Measurements from ENCODE around the gene COMT.

Gene COMT

GRCh38 chr22:19991395-19991644 lies 49.7 kb downstream of the COMT start:
- no peak for FAIRE-seq

GRCh38 chr22:19991645-19992451 lies 50.3 kb downstream of the COMT start:
- TF ChIP-seq POLR2AphosphoS5 (IDR thresholded peaks at IDR 0.05; ENCODE audit: low read depth, low read length) (no peak), POLR2A (IDR thresholded peaks at IDR 0.05; ENCODE audit: low read depth, low read length) (no peak), TAF1 (IDR thresholded peaks at IDR 0.05; ENCODE audit: borderline replicate concordance, low read depth, low read length) (no peak)
- no peak for DNase-seq (ENCODE audit: insufficient read length)
- FAIRE-seq: no peak

More at GRCh38 chr22:19991395-19991644, 49.7 kb downstream of the COMT start:
- no peak for DNase-seq (ENCODE audit: insufficient read length)
- TF ChIP-seq POLR2A (IDR thresholded peaks at IDR 0.05; ENCODE audit: low read depth, low read length) (no peak), POLR2AphosphoS5 (IDR thresholded peaks at IDR 0.05; ENCODE audit: low read depth, low read length) (no peak), TAF1 (IDR thresholded peaks at IDR 0.05; ENCODE audit: borderline replicate concordance, low read depth, low read length) (no peak)

GRCh38 chr22:19992481-19992911 lies 50.9 kb downstream of the COMT start:
- FAIRE-seq: no peak
- TF ChIP-seq POLR2AphosphoS5 (IDR thresholded peaks at IDR 0.05; ENCODE audit: low read depth, low read length) (no peak), TAF1 (IDR thresholded peaks at IDR 0.05; ENCODE audit: borderline replicate concordance, low read depth, low read length) (no peak), POLR2A (IDR thresholded peaks at IDR 0.05; ENCODE audit: low read depth, low read length) (no peak)
- DNase-seq (ENCODE audit: insufficient read length): no peak

GRCh38 chr22:19992921-19993355 lies 51.4 kb downstream of the COMT start:
- FAIRE-seq: no peak
- TF ChIP-seq POLR2A (IDR thresholded peaks at IDR 0.05; ENCODE audit: low read depth, low read length): no peak
- no peak for TF ChIP-seq POLR2AphosphoS5 (IDR thresholded peaks at IDR 0.05; ENCODE audit: low read depth, low read length)
- no peak for TF ChIP-seq TAF1 (IDR thresholded peaks at IDR 0.05; ENCODE audit: borderline replicate concordance, low read depth, low read length)
- no peak for DNase-seq (ENCODE audit: insufficient read length)

- FAIRE-seq (no peak), DNase-seq (ENCODE audit: insufficient read length) (no peak)
- TF ChIP-seq TAF1 (IDR thresholded peaks at IDR 0.05; ENCODE audit: borderline replicate concordance, low read depth, low read length): no peak
- no peak for TF ChIP-seq POLR2AphosphoS5 (IDR thresholded peaks at IDR 0.05; ENCODE audit: low read depth, low read length)
- no peak for TF ChIP-seq POLR2A (IDR thresholded peaks at IDR 0.05; ENCODE audit: low read depth, low read length)
Observed at GRCh38 chr22:19993926-19994325, 52.4 kb downstream of the COMT start.

GRCh38 chr22:19994851-19995610 lies 53.5 kb downstream of the COMT start:
- FAIRE-seq: no peak
- no peak for DNase-seq (ENCODE audit: insufficient read length)
- TF ChIP-seq TAF1 (IDR thresholded peaks at IDR 0.05; ENCODE audit: borderline replicate concordance, low read depth, low read length): no peak
- no peak for TF ChIP-seq POLR2AphosphoS5 (IDR thresholded peaks at IDR 0.05; ENCODE audit: low read depth, low read length)
- no peak for TF ChIP-seq POLR2A (IDR thresholded peaks at IDR 0.05; ENCODE audit: low read depth, low read length)

GRCh38 chr22:19995611-19996339 lies 54.2 kb downstream of the COMT start:
- FAIRE-seq (no peak), DNase-seq (ENCODE audit: insufficient read length) (no peak)
- TF ChIP-seq POLR2AphosphoS5 (IDR thresholded peaks at IDR 0.05; ENCODE audit: low read depth, low read length) (no peak), TAF1 (IDR thresholded peaks at IDR 0.05; ENCODE audit: borderline replicate concordance, low read depth, low read length) (no peak), POLR2A (IDR thresholded peaks at IDR 0.05; ENCODE audit: low read depth, low read length) (no peak)

- TF ChIP-seq POLR2AphosphoS5 (IDR thresholded peaks at IDR 0.05; ENCODE audit: low read depth, low read length) (no peak), POLR2A (IDR thresholded peaks at IDR 0.05; ENCODE audit: low read depth, low read length) (no peak), TAF1 (IDR thresholded peaks at IDR 0.05; ENCODE audit: borderline replicate concordance, low read depth, low read length) (no peak)
- FAIRE-seq (no peak), DNase-seq (ENCODE audit: insufficient read length) (no peak)
Observed at GRCh38 chr22:19996694-19997384, 55.3 kb downstream of the COMT start.

- TF ChIP-seq TAF1 (IDR thresholded peaks at IDR 0.05; ENCODE audit: borderline replicate concordance, low read depth, low read length) (no peak), POLR2AphosphoS5 (IDR thresholded peaks at IDR 0.05; ENCODE audit: low read depth, low read length) (no peak), POLR2A (IDR thresholded peaks at IDR 0.05; ENCODE audit: low read depth, low read length) (no peak)
- DNase-seq (ENCODE audit: insufficient read length) (no peak), FAIRE-seq (no peak)
Observed at GRCh38 chr22:19997561-19998231, 56.1 kb downstream of the COMT start.

- DNase-seq (ENCODE audit: insufficient read length): no peak
- FAIRE-seq: no peak
- no peak for TF ChIP-seq POLR2A (IDR thresholded peaks at IDR 0.05; ENCODE audit: low read depth, low read length)
- TF ChIP-seq POLR2AphosphoS5 (IDR thresholded peaks at IDR 0.05; ENCODE audit: low read depth, low read length): no peak
- TF ChIP-seq TAF1 (IDR thresholded peaks at IDR 0.05; ENCODE audit: borderline replicate concordance, low read depth, low read length): no peak
Observed at GRCh38 chr22:19998232-19998951, 56.8 kb downstream of the COMT start.

Data from GM12892 (cell line).